ENCODE results near the gene SMURF2. TPM values are rescaled to one million over a fixed set of nuclear protein-coding genes. Genes with fewer than 3 reads are reported as not detected.

The SMURF2 gene
- total RNA-seq, 1 donor from 2014 or later = 11.5 TPM

- no peaks in the 10 kb centered on the region for H3K36me3 ChIP-seq
- no peak for DNase-seq
- intact Hi-C loops (cut with micrococcal nuclease) = no loop called here
- no peak overlapping the region for H3K27ac ChIP-seq (replicated peaks)
- no peaks in the 10 kb centered on the region for H3K27me3 ChIP-seq (ENCODE audit: low read depth)
- no peaks in the 10 kb centered on the region for H3K9me3 ChIP-seq (replicated peaks)
- no peak overlapping the region for H3K4me3 ChIP-seq
- TF ChIP-seq CTCF (IDR thresholded peaks at IDR 0.05; ENCODE audit: borderline replicate concordance) = no peak
- H3K4me1 ChIP-seq = no peaks in the 10 kb centered on the region
Observed at GRCh38 chr17:64687376-64687775, 25.3 kb upstream of the SMURF2 start.

GRCh38 chr17:64686705-64687104, 24.6 kb upstream of the SMURF2 start:
- Histone ChIP-seq H3K9me3 (replicated peaks) (no peaks in the 10 kb centered on the region), H3K27ac (replicated peaks) (no peak overlapping the region), H3K4me1 (no peaks in the 10 kb centered on the region), H3K4me3 (no peak overlapping the region), H3K27me3 (ENCODE audit: low read depth) (no peaks in the 10 kb centered on the region), H3K36me3 (no peaks in the 10 kb centered on the region)
- DNase-seq = no peak
- no peak for TF ChIP-seq CTCF (IDR thresholded peaks at IDR 0.05; ENCODE audit: borderline replicate concordance)
- intact Hi-C loops (cut with micrococcal nuclease) = no loop called here

GRCh38 chr17:64685705-64686104, 23.6 kb upstream of the SMURF2 start:
- Histone ChIP-seq H3K36me3 (no peaks in the 10 kb centered on the region), H3K4me3 (no peak overlapping the region), H3K27me3 (ENCODE audit: low read depth) (no peaks in the 10 kb centered on the region), H3K27ac (replicated peaks) (no peak overlapping the region), H3K9me3 (replicated peaks) (no peaks in the 10 kb centered on the region), H3K4me1 (no peaks in the 10 kb centered on the region)
- no peak for DNase-seq
- TF ChIP-seq CTCF (IDR thresholded peaks at IDR 0.05; ENCODE audit: borderline replicate concordance) = no peak
- intact Hi-C loops (cut with micrococcal nuclease) = no loop called here

GRCh38 chr17:64683796-64684195, 21.7 kb upstream of the SMURF2 start:
- no peak for TF ChIP-seq CTCF (IDR thresholded peaks at IDR 0.05; ENCODE audit: borderline replicate concordance)
- Histone ChIP-seq H3K27ac (replicated peaks) (no peak overlapping the region), H3K4me1 (no peaks in the 10 kb centered on the region), H3K36me3 (no peaks in the 10 kb centered on the region), H3K4me3 (no peak overlapping the region), H3K9me3 (replicated peaks) (no peaks in the 10 kb centered on the region), H3K27me3 (ENCODE audit: low read depth) (no peaks in the 10 kb centered on the region)
- no peak for DNase-seq
- intact Hi-C loops (cut with micrococcal nuclease) = no loop called here

GRCh38 chr17:64682261-64683181, 20.4 kb upstream of the SMURF2 start:
- Histone ChIP-seq H3K27me3 (ENCODE audit: low read depth) (no peaks in the 10 kb centered on the region), H3K4me1 (no peaks in the 10 kb centered on the region), H3K9me3 (replicated peaks) (no peaks in the 10 kb centered on the region), H3K4me3 (no peak overlapping the region), H3K36me3 (no peaks in the 10 kb centered on the region), H3K27ac (replicated peaks) (no peak overlapping the region)
- intact Hi-C loops (cut with micrococcal nuclease) = no loop called here
- no peak for TF ChIP-seq CTCF (IDR thresholded peaks at IDR 0.05; ENCODE audit: borderline replicate concordance)
- DNase-seq = no peak

Data from left ventricle myocardium inferior (tissue), 1 donor.